Stomach (tissue), 9 donors: Measurements from ENCODE around the gene RASSF5. TPM values are rescaled to one million over a fixed set of nuclear protein-coding genes. Genes with fewer than 3 reads are reported as not detected.
A peak's percentile ranks its signal among the peaks of the same experiment; 100 is the strongest.

ENCODE experiments used
- DNase-seq, 2 donors: peaks; one replicate each; pipeline versions ENCODE4 v3.0.0 to v3.0.0-alpha.2; 2013 to 2019
- H3K27ac ChIP-seq, 5 donors: fragments of 200-600 bp in 4 of 5; sonication (generic) in 4 of 5; one replicate each; pipeline ENCODE4 v1.5.1; 2013 to 2019; ENCODE audit warnings: mild to moderate bottlenecking in 1 of 5, moderate library complexity in 1 of 5
- H3K27me3 ChIP-seq, 3 donors: fragments of 200-600 bp; sonication (generic); one replicate each; pipeline ENCODE4 v1.5.1; 2017 to 2019; ENCODE audit warnings: mixed run types in 1 of 3
- H3K36me3 ChIP-seq, 4 donors: fragments of 200-600 bp; sonication (generic); 1 replicate in 3 of 4; 2 replicates in 1 of 4; pipeline ENCODE4 v1.5.1; 2016 to 2019
- H3K4me1 ChIP-seq, 4 donors: fragments of 200-600 bp; sonication (generic); one replicate each; pipeline ENCODE4 v1.5.1; 2016 to 2019
- H3K4me3 ChIP-seq, 4 donors: fragments of 200-600 bp; sonication (generic) in 3 of 4; one replicate each; pipeline ENCODE4 v1.5.1; 2016 to 2019; ENCODE audit warnings: mild to moderate bottlenecking in 1 of 4
- H3K9me3 ChIP-seq, 4 donors: fragments of 200-600 bp; sonication (generic); one replicate each; pipeline ENCODE4 v1.5.1; 2016 to 2019
- EP300 ChIP-seq: sonication (generic); formaldehyde crosslinking; IDR thresholded peaks from one replicate; pipeline ENCODE4 v1.6.1; 2017; ENCODE audit warnings: antibody characterized with exemption
- POLR2A ChIP-seq, 4 donors: fragments of 450-650 bp; IDR thresholded peaks; one replicate each; pipeline ENCODE4 v1.6.1; 2016; ENCODE audit warnings: antibody characterized with exemption in 4 of 4, control low read depth in 2 of 4, mild to moderate bottlenecking in 1 of 4, moderate library complexity in 1 of 4
- POLR2AphosphoS5 ChIP-seq, 3 donors: sonication (generic); formaldehyde crosslinking; IDR thresholded peaks; one replicate each; pipeline ENCODE4 v1.6.1; 2016; ENCODE audit warnings: antibody characterized with exemption in 3 of 3
- WGBS, 5 donors: extraction: QIAGEN DNeasy Blood & Tissue Kit in 3 of 5; methylation state at CpG; one replicate each; pipeline versions ENCODE4 v1.1.5 to v1.1.7; 2013 to 2018; 5-methylcytosine and 5-hydroxymethylcytosine counted together
- intact Hi-C: fragments of 100-400 bp; cut with DNase I; formaldehyde crosslinking; loops from one replicate; pipeline ENCODE4 v1.15.1; 2023; ENCODE audit warnings: low total_unique reads
- polyA plus RNA-seq, 3 donors: library from polyadenylated mRNA; stranded (reverse); fragments of 200-250 nt; gene quantifications; one replicate each; pipeline ENCODE4 v1.2.3, GENCODE V29; 2013
- total RNA-seq, 5 donors: library from RNA; depleted of rRNA; stranded (reverse); fragments of >200 nt; gene quantifications; one replicate each; pipeline versions ENCODE4 v1.1.0 to v1.2.3, GENCODE V29; 2014 to 2016
- TF ChIP-seq, protein P1 (sequence below), 7 experiments: fragments of 450-650 bp in 4 of 7; fragments of 200-600 bp in 3 of 7; sonication (generic) in 3 of 7; IDR thresholded peaks; one replicate each; pipeline ENCODE4 v1.5.1; 2016 to 2019; ENCODE audit warnings: antibody characterized with exemption in 7 of 7, control low read depth in 2 of 7, mild to moderate bottlenecking in 1 of 7
- donor health status: healthy with polysubstance abuse.
- donor health status: Bipolar disorder and iron deficiency.
- donor health status: healthy.

RASSF5 gene
- total and polyA plus RNA-seq, 8 donors, result 2.2 to 44.5 (median 7.5) TPM

DNA sequence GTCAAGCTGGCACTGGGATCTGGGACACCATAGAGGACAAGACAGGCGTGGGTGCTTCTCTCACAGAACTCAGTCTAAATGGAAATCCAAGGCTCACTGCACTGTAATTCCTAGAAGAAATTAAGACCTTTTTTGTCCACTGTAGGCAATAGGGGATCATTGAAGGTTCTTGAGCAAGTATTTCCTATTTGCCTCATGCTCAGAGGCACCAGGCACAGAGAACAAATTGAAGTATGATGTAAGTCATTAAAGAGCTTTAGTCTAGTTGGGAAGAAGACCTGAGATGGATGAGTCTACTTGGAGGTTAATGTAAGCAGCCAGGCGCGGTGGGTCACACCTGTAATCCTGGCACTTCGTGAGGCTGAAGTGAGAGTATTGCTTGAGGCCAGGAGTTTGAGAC, 70.3 kb downstream of the RASSF5 start:
- TF ChIP-seq POLR2AphosphoS5 (IDR thresholded peaks at IDR 0.05), result no peak
- TF ChIP-seq EP300, result no peak
- TF ChIP-seq, protein P1, sequence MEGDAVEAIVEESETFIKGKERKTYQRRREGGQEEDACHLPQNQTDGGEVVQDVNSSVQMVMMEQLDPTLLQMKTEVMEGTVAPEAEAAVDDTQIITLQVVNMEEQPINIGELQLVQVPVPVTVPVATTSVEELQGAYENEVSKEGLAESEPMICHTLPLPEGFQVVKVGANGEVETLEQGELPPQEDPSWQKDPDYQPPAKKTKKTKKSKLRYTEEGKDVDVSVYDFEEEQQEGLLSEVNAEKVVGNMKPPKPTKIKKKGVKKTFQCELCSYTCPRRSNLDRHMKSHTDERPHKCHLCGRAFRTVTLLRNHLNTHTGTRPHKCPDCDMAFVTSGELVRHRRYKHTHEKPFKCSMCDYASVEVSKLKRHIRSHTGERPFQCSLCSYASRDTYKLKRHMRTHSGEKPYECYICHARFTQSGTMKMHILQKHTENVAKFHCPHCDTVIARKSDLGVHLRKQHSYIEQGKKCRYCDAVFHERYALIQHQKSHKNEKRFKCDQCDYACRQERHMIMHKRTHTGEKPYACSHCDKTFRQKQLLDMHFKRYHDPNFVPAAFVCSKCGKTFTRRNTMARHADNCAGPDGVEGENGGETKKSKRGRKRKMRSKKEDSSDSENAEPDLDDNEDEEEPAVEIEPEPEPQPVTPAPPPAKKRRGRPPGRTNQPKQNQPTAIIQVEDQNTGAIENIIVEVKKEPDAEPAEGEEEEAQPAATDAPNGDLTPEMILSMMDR (IDR thresholded peaks at IDR 0.05), result no peak
- TF ChIP-seq POLR2A (IDR thresholded peaks at IDR 0.05), result no peak
- WGBS, 5 donors, result 63 to 98% (median 83%) methylated on average over 4 of the region's 4 CpGs
- DNase-seq, result no peak
- peak overlapping the region in 2 of 5 donors; percentile 82 to 83 for H3K27ac ChIP-seq
- H3K4me1 ChIP-seq, result peaks cover 7 to 93% (median 34%) of the 10 kb centered on the region in 4 donors
- no peak overlapping the region for H3K4me3 ChIP-seq
- no peaks in the 10 kb centered on the region for H3K27me3 ChIP-seq
- intact Hi-C loops, result no loop called here
- H3K36me3 ChIP-seq, result peaks cover 0 to 5% (median 3%) of the 10 kb centered on the region in 4 donors
- H3K9me3 ChIP-seq, result no peaks in the 10 kb centered on the region

DNA sequence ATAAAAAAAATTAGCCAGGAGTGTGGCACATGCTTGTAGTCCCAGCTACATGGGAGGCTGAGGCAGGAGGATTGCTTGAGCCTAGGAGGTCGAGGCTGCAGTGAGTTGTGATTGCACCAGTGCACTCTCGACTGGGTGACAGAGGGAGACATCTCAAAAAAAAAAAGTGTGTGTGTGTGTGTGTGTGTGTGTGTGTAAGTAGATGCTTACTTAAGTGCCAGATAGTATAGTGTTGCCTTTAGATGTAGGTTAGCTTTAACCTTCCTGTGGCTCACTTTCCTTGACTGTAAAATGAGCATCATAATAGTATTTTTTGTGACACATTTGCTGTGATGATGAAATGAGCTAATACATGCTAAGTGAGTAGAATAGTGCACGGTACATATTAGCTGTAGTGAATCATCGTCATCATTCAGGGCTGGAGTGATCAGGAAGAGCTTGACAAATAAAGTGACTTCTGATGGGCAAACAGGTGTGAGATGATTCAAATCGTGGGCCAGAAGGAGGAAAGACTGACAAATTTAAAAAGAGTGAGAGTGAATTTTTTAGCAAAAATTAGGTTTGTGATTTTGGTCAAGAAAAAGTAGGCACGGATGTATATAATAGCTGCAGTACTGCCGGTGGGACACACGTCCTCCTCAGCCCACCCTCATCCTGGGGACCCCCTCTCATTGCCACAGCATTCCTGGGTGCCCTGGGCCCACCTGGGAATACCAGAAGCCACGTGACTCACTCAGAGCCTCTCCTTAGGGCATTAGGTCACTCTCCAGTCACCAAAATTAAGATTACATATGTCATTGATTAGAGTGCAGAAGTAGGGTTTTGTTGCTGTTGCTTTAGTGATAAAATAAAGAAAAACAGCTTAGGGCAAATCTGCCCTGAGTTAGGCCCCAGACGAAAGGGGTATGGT, 71.0 kb downstream of the RASSF5 start:
- Histone ChIP-seq H3K9me3 (no peaks in the 10 kb centered on the region), H3K36me3 (peaks cover 0 to 8% (median 5%) of the 10 kb centered on the region in 4 donors), H3K27me3 (no peaks in the 10 kb centered on the region), H3K4me3 (no peak overlapping the region), H3K4me1 (peaks cover 7 to 95% (median 39%) of the 10 kb centered on the region in 4 donors), H3K27ac (peak overlapping the region; percentile 25 to 83 (median 60))
- 60 to 70% (median 64%) methylated on average over 10 of the region's 10 CpGs for WGBS, 5 donors
- no peak for DNase-seq
- intact Hi-C loops, result no loop called here
- no peak for TF ChIP-seq EP300
- TF ChIP-seq POLR2AphosphoS5 (IDR thresholded peaks at IDR 0.05), result no peak
- TF ChIP-seq, protein P1 (IDR thresholded peaks at IDR 0.05), result no peak
- no peak for TF ChIP-seq POLR2A (IDR thresholded peaks at IDR 0.05)

DNA sequence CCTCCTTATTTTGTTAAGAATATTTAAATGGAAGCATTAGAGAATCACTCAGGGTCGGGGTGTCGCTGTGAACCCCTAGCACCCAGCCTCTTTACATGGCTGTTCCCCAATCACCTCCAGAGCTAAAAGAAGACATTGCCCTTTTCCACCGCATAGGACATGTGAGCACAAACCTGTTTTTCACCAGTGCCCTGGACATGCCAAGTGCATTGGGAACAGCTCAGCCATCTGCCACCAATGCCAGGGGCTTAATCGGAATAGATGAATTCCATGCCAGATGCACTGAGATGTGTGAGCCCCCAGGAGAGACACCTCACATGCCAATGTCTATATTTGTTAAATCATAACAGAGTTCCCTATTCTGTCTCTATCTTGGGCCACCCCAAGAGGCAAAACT, 71.6 kb downstream of the RASSF5 start:
- intact Hi-C loops, result no loop called here
- TF ChIP-seq POLR2AphosphoS5 (IDR thresholded peaks at IDR 0.05) (no peak), EP300 (no peak), POLR2A (IDR thresholded peaks at IDR 0.05) (no peak)
- TF ChIP-seq, protein P1 (IDR thresholded peaks at IDR 0.05), result no peak
- no peaks in the 10 kb centered on the region for H3K27me3 ChIP-seq
- peaks cover under 1 to 15% (median 9%) of the 10 kb centered on the region in 4 donors for H3K36me3 ChIP-seq
- H3K9me3 ChIP-seq, result no peaks in the 10 kb centered on the region
- H3K4me1 ChIP-seq, result peaks cover 7 to 95% (median 37%) of the 10 kb centered on the region in 4 donors
- DNase-seq, result no peak
- H3K4me3 ChIP-seq, result no peak overlapping the region
- peak overlapping the region in 4 of 5 donors; percentile 52 to 83 (median 70) for H3K27ac ChIP-seq
- WGBS, 5 donors, result 81 to 87% (median 82%) methylated on average over 4 of the region's 4 CpGs

DNA sequence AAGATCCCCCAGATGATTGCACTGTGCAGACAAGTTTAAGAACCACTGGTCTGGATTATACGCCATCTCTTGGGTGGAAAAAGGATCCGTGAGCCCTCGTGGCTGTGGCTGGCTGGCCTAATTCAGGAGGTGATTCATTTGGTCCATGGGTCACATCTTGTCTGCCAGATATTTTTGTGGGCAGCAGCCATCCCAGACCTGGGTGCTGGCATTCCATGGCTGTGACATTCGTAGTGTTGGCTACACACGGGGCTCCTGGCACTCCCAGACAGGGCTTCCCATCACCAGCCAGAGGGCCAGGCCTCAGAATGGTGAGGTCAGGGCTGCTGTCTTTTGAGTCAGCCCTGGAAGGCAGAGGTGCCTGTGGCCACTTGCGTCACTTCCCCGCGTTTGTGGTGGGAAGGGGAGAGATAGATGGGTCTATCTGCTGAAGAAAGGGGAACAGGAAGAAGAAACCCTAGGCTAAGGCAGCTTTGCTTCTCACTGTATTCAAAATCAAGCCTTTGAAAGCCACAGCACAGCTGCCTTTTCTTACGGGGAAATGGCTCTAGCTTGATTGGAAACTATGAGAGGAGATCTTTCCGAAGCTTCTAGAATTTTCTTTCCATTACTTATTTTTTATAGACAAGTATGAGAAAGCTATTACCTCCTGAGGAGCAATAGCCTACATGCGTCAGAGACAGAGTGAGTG, 72.6 kb downstream of the RASSF5 start:
- intact Hi-C loops, result loop anchor here (5.0 kb wide), 2 partner anchors 33 to 88 kb away; no protein-coding TSS in a partner anchor
- peaks cover 6 to 93% (median 31%) of the 10 kb centered on the region in 4 donors for H3K4me1 ChIP-seq
- H3K4me3 ChIP-seq, result no peak overlapping the region
- H3K27ac ChIP-seq, result peak overlapping the region; percentile 7 to 83 (median 60)
- no peak for TF ChIP-seq POLR2A (IDR thresholded peaks at IDR 0.05)
- peak in 2 of 3 donors; percentile 44 to 54 for TF ChIP-seq POLR2AphosphoS5 (IDR thresholded peaks at IDR 0.05)
- TF ChIP-seq EP300, result no peak
- 65 to 77% (median 72%) methylated on average over 9 to 11 of the region's 11 CpGs for WGBS, 5 donors
- DNase-seq, result peak; percentile 72 to 75
- H3K9me3 ChIP-seq, result no peaks in the 10 kb centered on the region
- peaks cover 9 to 24% (median 19%) of the 10 kb centered on the region in 4 donors for H3K36me3 ChIP-seq
- no peaks in the 10 kb centered on the region for H3K27me3 ChIP-seq
